Measurements from ENCODE around the gene THAP11. TPM values are rescaled to one million over a fixed set of nuclear protein-coding genes. Genes with fewer than 3 reads are reported as not detected.
A peak's percentile ranks its signal among the peaks of the same experiment; 100 is the strongest.

THAP11 gene
- total and polyA plus RNA-seq, 2 of the 4 experiments (the other 2 are of a cell fraction): 13.3 to 14.5 TPM

GRCh38 chr16:67848118-67848517, 6.0 kb downstream of the THAP11 start:
- H3K79me1 ChIP-seq (ENCODE audit: low read depth in 1 of 2, low read length in 2 of 2): peaks cover 26 to 64% of the 10 kb centered on the region in 2 experiments
- in situ Hi-C loops (cut with MboI; ENCODE audit: low sequenced_read_pairs): no loop called here
- no peaks in the 10 kb centered on the region for H3K9me3 ChIP-seq (ENCODE audit: control insufficient read depth, insufficient read depth, low read length)
- H4K8ac ChIP-seq (ENCODE audit: low read depth in 2 of 2, low read length in 2 of 2): no peak overlapping the region; a peak in 2 of 4 replicates
- BruUV-seq (replicated peaks): no TSS peak
- intact Hi-C loops (cut with micrococcal nuclease): no loop called here
- dilution Hi-C loops (cut with HindIII; ENCODE audit: low sequenced_read_pairs, unreplicated experiment): no loop called here
- peaks cover 56% of the 10 kb centered on the region for H4K20me1 ChIP-seq (ENCODE audit: insufficient read depth, low read length)
- 0 out of 2 replicates have a peak overlapping the region, but pooled peaks have one; percentile 45 for H3K23ac ChIP-seq (ENCODE audit: low read depth, low read length)
- no peak overlapping the region for H2BK120ac ChIP-seq (ENCODE audit: low read depth, low read length)
- no peak overlapping the region for H4K91ac ChIP-seq (ENCODE audit: insufficient read depth, low read depth, low read length)
- 0 out of 2 replicates have a peak, but pooled peaks cover 2% of the 10 kb centered on the region for H3K36me3 ChIP-seq (ENCODE audit: control insufficient read depth, insufficient read depth, low read length)
- no peak overlapping the region for H4K5ac ChIP-seq (ENCODE audit: low read depth, low read length)
- H3K14ac ChIP-seq (replicated peaks; ENCODE audit: low read depth, low read length): peak overlapping the region; percentile 89; the same call in 1 of the 2 replicates
- peak overlapping the region; percentile 94; the same call in 1 of the 2 replicates for H3K27ac ChIP-seq (ENCODE audit: insufficient read depth, low read length)
- peak overlapping the region; percentile 78 for H2BK5ac ChIP-seq (ENCODE audit: low read depth, low read length, poor library complexity, severe bottlenecking)
- no peak overlapping the region for H2BK20ac ChIP-seq (ENCODE audit: low read depth, low read length)
- CTCF ChIA-PET: interaction anchor here (0.9 kb wide), 1 partner anchor 32 kb away, joined by 3 read pairs; no protein-coding TSS in a partner anchor
- H3K9me1 ChIP-seq (ENCODE audit: insufficient read depth, low read length): peaks cover 19% of the 10 kb centered on the region
- no peaks in the 10 kb centered on the region for H3K27me3 ChIP-seq (ENCODE audit: control insufficient read depth, insufficient read depth, low read length)
- peak overlapping the region; percentile 53 for H3K4me3 ChIP-seq (ENCODE audit: insufficient read depth, low read depth, low read length)
- DNase-seq (no peak), ATAC-seq (ENCODE audit: low read depth) (no peak)
- no peak overlapping the region for H2AFZ ChIP-seq (replicated peaks; ENCODE audit: low read length, poor library complexity)
- no peak overlapping the region for H2BK15ac ChIP-seq (ENCODE audit: low read depth, low read length)
- no peak overlapping the region for H3K18ac ChIP-seq (ENCODE audit: low read depth, low read length)
- 97% methylated on average over 6 of the region's 11 CpGs; no CpG with 5 or more reads in 1 of the 2 experiments for WGBS, 2 experiments (ENCODE audit: extremely low coverage in 2 of 2, insufficient read length in 1 of 2)
- POLR2A ChIA-PET (ENCODE audit: unreplicated experiment): no interaction called here
- H2AK5ac ChIP-seq (ENCODE audit: low read depth, low read length): peak overlapping the region; percentile 63; the same call in 1 of the 2 replicates
- TF ChIP-seq CHD1 (IDR thresholded peaks at IDR 0.05; ENCODE audit: low read depth, low read length) (no peak), BHLHE40 (IDR thresholded peaks at IDR 0.05; ENCODE audit: low read depth, low read length) (no peak), CEBPB (IDR thresholded peaks at IDR 0.05; ENCODE audit: low read depth, low read length) (no peak), RCOR1 (IDR thresholded peaks at IDR 0.05; ENCODE audit: insufficient replicate concordance, low read length) (no peak), CTCF (conservative IDR thresholded peaks at IDR 0.05; ENCODE audit: low read depth, low read length) (no peak), RFX5 (IDR thresholded peaks at IDR 0.05; ENCODE audit: low read depth, low read length) (no peak), SMC3 (IDR thresholded peaks at IDR 0.05; ENCODE audit: low read depth, low read length) (no peak), NFE2L2 (IDR thresholded peaks at IDR 0.05; ENCODE audit: low read depth, low read length) (no peak), MAFK (IDR thresholded peaks at IDR 0.05; ENCODE audit: low read depth, low read length) (no peak), MXI1 (IDR thresholded peaks at IDR 0.05; ENCODE audit: borderline replicate concordance, low read depth, low read length) (no peak), USF2 (IDR thresholded peaks at IDR 0.05; ENCODE audit: low read depth, low read length) (no peak), POLR2A (IDR thresholded peaks at IDR 0.05; ENCODE audit: low read depth, low read length) (no peak), RAD21 (IDR thresholded peaks at IDR 0.05; ENCODE audit: low read length) (no peak), ELK1 (IDR thresholded peaks at IDR 0.05; ENCODE audit: borderline replicate concordance, low read depth, low read length) (no peak), MAZ (IDR thresholded peaks at IDR 0.05; ENCODE audit: borderline replicate concordance, low read depth, low read length) (no peak), FOS (IDR thresholded peaks at IDR 0.05; ENCODE audit: low read depth, low read length) (no peak)
- peak overlapping the region; percentile 67 for H2AK9ac ChIP-seq (replicated peaks; ENCODE audit: low read depth, low read length, poor library complexity)
- peaks cover 13% of the 10 kb centered on the region for H3K4me1 ChIP-seq (ENCODE audit: control insufficient read depth, insufficient read depth, low read length)
- peak overlapping the region; percentile 84 for H3K4me2 ChIP-seq (ENCODE audit: low read depth, low read length)
- H3K4ac ChIP-seq (ENCODE audit: low read depth, low read length): peak overlapping the region; percentile 90
- H3K9ac ChIP-seq (ENCODE audit: low read depth, low read length): peak overlapping the region; percentile 95
- peak overlapping the region; percentile 72; the same call in 1 of the 2 replicates for H3K56ac ChIP-seq (ENCODE audit: extremely low read depth, insufficient read depth, low read length)
